ENCODE data around the gene PRKCE.

PRKCE gene

DNA sequence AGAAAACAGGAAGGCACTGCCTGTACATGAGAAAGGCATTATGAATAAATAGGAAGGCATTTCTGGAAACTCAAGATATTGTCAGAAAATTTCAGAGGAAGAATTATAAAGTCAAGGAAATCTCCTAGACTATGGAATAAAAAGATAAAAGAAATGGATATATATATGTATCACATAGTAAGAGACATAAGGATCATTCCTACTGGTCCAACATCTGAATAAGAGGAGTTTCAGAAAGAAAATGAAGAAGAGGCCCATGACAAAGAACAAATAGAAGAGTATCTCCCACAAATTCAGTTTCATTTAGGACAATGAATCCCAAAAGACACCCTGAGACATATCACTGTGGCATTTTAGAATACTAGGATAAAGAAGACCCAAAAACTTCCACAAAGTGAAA lies 178.8 kb downstream of the PRKCE start:
- DNase-seq (ENCODE audit: low read depth in 2 of 2, low spot score in 1 of 2), result no peak

DNA sequence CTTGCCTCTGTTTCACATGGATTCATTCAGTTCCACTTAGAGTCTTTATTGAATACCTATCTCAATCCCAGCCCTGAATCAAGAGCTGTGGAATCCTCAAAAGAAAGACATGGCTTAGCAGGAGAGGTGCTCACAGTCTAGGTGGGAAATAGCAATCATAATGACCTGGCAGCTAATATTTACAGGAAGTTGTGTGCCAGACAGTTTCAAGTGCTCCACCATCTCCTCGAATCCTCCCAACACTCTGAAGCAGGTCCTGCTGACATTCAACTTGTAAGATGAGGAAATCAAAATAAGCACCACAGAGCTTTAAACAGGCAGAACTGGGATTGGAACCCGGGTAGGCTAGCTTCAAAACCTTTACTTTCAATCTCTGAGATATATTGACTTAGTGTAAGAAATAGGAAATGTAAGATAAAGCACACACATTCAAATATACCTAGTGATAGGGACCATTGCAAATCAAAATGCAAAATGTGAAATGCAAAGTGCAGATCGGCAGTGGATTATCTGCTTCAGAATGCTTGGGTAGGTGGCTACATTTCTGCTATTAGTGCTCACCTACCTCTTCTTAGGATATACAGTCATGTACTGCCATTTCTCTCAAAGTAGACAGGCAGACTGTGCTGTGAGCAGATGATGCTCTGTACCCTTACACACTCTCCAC lies 182.0 kb downstream of the PRKCE start:
- DNase-seq (ENCODE audit: low read depth in 2 of 2, low spot score in 1 of 2), result no peak

DNA sequence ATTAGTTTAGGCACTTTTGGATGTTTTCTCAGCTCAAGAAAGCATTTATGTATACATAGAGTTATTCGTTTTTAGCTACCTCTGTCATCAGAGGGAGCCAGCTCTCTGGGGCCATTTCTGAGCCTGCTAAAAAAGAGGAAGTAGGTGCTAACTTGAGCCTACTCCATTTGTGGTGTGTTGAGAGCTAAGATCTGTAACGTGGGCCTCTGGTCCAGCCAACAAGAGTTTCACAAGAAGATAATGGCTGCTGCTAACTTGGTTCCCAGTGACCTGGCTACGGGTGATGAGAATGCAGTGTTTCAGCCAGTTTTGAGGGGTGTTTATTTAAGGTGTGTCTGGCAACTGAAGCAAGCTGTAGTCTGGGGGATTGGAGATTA lies 182.5 kb downstream of the PRKCE start:
- no peak for DNase-seq (ENCODE audit: low read depth in 2 of 2, low spot score in 1 of 2)

DNA sequence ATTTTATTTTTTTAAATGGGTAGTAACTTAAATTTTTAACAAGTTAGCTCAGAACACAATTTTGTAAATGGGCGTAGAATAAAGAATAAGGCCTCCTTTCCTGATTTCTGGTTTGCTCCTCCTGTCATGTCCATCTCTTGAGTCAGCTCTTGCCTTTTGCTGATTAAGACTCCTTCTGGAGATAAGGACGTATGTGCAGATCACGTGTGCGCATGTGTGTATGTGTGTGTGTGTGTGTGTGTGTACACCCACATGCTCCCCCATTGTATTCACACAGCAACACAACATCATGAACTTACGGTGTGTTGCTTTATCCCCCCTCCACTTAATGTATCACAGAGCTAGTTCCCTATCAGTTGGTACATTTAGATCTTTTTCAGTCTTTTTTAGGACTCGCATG lies 182.9 kb downstream of the PRKCE start:
- no peak for DNase-seq (ENCODE audit: low read depth in 2 of 2, low spot score in 1 of 2)

DNA sequence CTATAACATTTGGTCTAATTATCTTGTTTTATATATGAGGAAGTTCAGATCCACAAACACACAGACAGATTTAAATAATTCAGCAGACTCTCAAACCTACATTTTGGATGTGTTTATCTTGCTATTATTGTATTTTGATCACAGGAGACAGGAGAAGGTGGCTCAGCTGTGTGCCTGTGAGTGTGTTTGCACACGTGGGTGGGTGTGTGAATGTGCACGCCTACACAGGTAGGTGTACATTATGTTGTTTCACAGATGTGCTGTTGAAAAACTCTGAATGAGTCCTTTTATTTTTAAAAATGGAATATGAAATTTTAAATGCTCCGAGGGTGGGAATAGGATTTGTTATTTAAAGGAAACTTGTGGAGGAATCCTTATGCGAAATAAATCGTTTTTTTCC lies 183.4 kb downstream of the PRKCE start:
- DNase-seq (ENCODE audit: low read depth in 2 of 2, low spot score in 1 of 2), result no peak

DNA sequence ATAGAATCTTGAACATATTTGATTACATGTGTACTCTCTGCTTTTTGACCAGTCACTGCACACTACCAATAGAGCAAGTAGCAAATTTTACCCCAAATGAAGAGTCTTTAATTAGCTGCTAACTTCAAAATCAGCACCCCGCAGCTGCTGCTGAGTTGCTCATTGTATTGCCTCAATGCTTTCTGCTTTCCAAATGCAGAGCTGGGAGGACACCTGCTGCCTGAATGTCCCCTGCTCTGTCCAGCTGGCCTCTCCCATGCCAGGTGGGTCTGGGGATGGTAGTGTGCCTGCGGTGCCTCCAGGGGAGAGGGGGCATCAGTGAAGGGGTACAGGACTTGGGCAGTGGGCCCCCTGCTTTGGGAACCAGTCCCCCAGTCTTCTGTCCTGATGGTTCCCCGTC lies 184.8 kb downstream of the PRKCE start:
- no peak for DNase-seq (ENCODE audit: low read depth in 2 of 2, low spot score in 1 of 2)

DNA sequence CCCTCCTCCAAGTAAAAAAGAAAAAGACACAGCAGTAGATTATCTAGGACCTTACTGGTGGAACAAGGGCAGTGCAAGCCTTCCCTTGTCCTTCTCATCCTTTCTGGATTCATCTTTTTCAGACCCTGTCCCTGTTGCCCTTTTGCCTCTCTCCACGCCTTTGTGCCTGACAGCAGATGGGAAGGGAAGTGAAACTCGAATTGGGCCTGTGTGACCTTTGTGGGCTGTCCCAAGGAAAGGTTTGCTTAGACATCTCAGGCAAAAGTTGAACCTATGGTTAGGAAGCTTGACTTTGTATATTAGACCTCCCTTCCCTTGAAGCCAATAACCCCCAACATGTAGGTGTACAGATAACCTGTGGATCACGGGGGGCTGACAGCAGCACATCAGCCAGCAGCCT lies 185.3 kb downstream of the PRKCE start:
- no peak for DNase-seq (ENCODE audit: low read depth in 2 of 2, low spot score in 1 of 2)

DNA sequence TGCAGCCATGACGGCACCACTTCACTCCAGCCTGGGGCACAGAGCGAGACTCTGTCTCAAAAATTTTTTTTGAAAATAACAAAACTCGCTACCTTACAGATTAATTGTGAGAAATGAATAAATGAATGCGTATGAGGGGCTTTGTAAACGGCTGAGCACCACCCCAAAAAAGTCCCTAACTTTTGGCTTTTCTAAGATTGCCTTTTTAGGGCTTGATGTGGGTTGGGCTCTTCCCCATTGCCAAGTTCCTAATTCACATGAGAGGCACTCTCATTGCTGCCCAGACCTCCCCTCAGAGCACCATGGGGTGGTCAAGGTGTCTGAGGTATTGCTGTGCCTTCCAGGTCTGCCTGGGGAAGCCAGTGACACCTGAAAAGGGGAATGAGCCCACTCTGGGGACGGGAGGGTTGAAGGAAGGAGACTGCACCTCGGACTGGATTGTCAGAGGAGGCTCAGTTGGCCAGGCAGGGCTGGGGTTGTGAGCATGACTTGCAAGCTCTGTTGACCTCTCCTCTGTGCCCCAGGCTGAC lies 186.4 kb downstream of the PRKCE start:
- no peak for DNase-seq (ENCODE audit: low read depth in 2 of 2, low spot score in 1 of 2)

DNA sequence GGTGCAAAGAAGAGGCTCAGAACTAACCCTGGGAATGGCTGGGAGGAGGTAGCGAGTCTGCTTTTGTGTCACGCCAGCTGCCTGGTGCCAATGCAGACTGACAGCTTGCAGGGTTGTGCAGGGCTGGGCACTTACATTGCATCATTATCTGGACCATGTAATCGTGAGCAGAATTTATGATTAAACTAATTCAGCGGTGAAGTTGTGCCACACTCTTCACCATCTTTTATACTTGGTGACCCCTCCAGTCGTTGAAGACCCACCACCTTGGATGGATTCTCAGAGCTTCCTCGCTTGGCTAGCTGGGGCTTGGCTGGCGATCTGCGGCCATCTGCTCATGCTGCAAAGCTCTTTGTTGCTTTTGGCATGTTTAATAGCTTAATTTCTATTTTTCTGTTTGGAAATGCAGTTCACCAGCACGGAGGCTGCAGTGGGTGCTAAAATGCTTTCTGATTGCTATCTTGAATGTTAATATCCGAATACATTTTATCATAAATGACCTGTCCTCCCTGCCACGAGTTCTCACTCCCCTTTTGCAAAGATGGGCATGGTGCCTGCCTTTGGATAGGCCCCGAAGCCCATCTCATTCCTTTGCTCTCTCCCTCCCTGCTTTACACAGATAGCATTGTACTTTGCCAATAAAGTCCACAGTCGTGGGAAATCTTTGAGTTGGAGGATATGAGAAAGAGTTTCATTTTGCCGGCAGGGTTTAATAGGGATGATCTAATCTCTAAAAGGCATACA lies 188.2 kb downstream of the PRKCE start:
- no peak for DNase-seq (ENCODE audit: low read depth in 2 of 2, low spot score in 1 of 2)

DNA sequence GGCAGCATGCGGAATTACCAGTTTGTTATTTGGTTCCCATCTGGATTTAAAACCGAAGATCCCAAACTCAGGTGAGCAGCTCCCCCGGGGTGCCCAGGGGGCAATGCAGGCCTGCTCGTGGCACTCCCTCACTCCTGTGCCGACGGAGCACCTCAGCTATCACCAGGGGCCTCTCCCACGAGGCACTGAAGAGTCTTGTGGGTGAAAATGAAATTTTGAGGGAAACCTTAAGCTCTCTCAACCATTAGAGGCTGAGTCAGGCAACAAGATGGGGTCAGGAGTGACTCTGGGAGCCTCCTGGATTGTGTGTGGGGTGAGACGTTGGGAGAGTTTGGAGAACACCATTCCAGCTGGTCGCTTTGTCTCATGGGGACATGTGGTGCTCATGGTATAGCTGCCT lies 189.0 kb downstream of the PRKCE start:
- DNase-seq (ENCODE audit: low read depth in 2 of 2, low spot score in 1 of 2), result no peak

DNA sequence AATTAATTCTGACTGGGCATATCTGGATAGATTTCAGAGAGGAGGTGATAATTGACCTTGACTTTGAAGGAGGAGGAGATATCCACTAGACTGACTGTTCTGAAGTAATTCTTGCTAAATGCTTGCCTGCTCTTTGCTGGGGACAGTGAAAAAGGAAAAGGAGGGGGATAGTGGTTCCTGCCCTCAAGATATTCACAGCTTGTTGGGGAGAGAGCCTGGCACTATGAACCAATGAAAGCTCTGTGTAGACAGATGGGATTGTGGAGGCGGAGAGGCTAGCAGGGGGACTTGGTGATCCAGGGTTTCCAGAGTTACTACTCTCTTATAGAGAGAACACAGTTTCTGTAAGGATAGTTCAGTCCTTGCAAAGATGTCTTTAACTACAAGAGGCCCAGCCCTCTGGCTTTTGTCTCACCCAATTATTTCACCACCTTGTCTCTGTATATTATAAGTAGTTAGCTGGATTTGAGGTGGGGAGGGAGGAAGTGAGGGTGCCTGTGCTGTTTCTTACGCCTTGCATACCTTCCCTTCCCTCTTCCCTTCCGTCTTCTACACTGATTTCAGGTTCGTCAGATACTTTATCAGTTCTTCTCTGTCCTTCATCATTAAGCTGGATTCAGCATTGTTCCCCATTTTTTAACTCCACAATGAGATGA lies 190.4 kb downstream of the PRKCE start:
- no peak for DNase-seq (ENCODE audit: low read depth in 2 of 2, low spot score in 1 of 2)

DNA sequence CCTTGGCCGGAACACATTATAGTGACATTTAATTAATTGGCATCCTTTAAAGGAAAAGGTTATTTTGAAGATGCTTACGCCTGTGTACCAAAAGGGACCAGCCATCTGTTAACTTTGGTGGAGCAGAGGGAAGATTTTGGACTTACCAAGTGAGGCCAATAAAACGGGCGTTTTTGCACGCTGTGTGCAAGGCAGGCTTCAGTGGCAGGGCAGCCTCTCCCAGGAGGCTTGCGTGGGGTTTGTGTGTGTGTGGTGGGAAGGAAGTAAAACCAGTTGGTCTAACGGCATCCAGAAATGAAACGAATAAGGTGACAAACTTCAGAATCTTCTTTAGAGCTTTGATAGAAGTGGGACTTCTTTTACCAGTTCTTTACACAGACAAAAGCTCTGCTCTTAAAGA lies 191.7 kb downstream of the PRKCE start:
- DNase-seq (ENCODE audit: low read depth in 2 of 2, low spot score in 1 of 2), result no peak

DNA sequence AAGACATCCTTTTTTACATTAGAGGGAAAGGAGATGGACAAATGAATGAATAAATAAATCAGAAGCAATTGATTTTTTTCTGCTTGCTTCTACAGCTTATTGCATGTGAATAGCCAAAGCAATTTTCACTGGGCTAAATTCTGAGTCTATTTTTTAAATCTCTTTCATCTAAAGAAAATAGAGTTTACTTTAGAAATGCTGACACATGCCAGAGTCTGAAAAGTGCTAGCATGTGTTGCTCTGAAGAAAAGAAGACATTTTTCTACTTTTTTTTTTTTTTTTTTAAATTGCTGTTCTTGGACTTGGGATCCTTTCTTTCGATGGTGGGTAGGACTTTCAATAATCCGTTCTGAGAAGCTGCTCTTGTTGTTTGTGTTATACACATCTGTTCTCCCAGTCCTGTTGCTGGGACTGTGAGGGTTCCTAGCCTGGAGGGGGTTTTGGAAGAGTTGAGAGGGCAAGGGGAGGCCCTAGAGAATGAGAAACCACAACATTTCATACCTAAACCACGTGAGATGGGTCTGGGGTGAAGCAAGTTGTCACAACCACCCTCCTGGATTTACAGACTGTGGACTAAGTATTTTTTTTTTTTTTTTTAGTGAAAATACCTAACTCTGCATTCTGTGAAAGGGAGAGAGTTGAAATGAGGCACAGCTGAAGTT lies 193.5 kb downstream of the PRKCE start:
- DNase-seq (ENCODE audit: low read depth in 2 of 2, low spot score in 1 of 2), result no peak

DNA sequence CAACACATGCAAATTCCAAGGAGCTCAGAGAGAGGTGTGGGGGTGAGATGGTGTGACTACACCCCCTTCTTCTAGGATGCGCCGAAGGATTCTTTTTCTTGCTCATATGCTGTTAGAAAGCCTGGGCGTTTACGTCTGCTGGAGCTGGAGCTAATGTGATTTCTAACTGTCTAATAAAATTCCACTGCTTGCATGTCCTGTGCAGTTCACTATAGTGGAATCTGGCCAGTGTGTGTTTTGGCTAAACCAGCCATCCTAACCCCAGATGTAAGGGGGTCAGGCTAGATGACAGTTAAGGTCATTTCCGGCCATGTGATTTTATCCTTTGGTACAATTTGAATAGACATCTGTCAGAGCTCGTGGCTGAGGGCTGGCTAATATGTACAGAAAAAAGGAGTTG lies 194.1 kb downstream of the PRKCE start:
- no peak for DNase-seq (ENCODE audit: low read depth in 2 of 2, low spot score in 1 of 2)

DNA sequence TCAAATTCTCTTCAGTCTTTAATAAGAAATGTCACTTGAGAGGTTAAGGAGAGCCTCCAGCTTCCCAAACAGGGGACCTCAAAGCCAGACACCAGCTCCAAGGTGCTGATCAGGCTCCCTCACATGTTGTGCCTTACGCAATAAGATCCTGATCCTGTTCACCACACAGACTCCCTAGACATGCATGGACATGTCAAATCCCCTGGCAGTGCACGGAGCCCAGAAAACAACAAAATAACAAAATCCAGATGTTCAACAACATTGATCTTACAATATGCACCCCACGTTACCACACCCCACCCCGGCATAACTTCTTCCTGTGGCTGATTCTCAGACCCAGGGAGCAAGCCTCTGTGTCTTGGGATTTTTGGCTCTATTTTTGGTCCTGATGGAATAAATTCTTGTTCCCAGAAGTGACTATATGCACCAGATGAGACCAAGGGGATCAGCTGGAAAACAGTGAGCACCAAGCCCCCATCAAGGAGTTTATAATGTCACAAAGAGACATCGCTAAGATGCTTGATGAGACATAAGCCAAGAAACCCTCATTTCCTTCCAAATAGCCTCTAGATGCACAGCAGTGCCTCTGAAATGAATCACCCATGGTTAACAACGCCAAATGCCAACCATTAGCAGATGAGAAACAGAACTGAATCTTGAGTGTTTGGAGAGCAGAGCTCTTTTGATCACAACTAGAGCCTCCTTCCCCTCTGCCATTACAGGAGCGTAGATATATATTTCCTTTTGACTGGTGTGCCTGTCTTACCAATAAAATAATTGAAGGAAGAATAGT lies 198.2 kb downstream of the PRKCE start:
- no peak for DNase-seq (ENCODE audit: low read depth in 2 of 2, low spot score in 1 of 2)

DNA sequence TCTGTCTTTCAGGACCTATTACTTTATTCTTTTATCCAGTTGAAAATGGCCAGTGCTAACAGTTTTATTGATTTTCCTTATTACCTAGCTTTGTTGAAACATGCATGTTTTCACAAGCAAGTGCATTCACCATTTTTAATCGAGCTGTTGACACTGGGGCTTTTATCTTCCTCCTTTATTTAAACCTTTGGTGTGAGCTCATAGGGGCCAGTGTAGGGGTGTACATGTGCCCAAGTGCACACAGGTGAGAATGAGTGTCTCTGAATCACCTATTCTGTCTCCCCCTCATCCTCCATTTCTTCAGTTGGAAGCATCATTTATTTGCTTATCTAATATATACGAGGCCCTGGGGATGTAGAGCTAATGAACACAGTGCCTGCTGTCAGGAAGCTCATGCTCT lies 199.1 kb downstream of the PRKCE start:
- DNase-seq (ENCODE audit: low read depth in 2 of 2, low spot score in 1 of 2), result no peak

DNA sequence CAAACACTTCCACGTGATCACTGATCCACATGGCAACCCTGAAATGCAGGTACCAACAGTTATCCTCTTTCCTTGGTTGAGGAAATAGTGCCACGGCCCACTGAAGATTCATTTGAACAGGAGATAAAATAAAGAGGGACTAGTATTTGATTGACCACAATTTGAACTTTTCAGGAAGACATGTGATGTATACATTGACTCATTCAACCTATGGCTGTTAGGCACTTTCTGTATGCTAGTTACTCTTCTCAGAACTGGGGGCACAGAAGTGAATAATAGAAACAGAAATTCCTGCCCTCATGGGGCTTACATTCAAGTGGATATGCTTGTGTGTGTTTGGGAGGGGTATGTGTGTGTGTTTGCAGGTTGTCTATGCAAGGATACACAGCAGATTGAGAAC lies 199.6 kb downstream of the PRKCE start:
- DNase-seq (ENCODE audit: low read depth in 2 of 2, low spot score in 1 of 2), result no peak

DNA sequence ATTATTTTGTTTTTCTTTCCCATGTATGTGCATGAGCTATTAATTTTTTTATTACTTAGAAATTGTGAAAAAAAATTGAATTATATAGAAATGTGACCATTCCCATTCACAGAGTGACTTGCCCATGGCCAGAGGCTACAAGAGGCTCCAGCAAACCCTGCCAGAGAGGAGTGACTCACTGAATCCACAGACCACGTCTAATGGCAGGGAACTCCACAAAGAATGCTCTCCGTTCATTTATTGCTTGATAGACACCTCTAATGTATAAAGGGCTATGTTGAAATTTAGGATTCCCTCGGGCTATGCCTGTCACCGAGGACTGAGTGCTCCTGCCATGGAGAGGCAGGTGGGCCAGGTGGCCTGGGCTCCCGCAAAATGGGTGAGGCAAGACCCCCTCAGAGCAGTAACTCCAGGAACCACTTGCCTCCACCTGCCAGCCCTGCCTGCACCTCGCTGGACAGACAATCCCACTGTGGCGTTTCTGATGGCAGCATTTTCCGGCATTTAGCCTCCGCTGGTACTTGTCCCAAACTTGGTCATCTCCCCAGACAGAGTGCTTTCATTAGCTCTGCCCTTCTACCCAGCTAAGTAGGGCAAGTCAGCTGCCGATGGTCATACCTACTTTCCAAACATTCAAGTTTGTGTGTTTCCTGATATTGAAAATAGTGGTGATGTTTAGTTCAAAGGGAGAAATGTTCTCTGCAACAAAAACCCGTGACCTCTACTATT lies 200.3 kb downstream of the PRKCE start:
- no peak for DNase-seq (ENCODE audit: low read depth in 2 of 2, low spot score in 1 of 2)

DNA sequence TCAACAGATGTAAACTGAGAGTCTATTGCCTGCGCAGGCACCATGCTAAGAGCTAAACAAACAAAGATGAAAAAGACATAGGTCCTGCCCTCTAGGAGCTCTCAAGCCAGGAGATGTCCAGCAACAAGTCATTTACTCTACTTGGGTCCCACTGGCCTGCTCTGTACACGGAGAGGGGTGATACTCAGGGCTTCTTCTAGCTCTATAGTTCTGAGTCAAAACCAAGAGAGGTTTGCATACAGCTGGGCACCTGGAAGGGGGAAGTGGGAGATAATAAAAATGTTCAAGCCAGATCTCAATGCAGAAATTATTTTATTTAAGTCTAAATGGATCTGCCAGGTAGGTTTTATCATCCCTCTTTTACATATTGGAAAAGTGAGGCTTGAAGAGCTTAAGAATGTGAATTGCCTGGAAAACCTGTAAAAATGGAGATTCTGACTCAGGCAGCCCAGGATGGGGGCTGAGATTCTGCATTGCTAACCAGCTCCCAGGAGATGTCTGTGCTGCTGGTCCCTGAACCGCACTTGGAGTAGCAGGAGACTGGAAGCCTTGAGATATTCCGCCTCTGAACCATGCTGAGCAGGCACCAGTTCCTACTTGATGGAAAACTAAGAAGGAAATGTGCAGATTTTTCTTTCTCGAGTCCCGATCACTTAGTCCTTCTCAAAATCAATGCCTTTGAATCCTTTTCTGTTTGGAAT lies 201.1 kb downstream of the PRKCE start:
- DNase-seq (ENCODE audit: low read depth in 2 of 2, low spot score in 1 of 2), result no peak

DNA sequence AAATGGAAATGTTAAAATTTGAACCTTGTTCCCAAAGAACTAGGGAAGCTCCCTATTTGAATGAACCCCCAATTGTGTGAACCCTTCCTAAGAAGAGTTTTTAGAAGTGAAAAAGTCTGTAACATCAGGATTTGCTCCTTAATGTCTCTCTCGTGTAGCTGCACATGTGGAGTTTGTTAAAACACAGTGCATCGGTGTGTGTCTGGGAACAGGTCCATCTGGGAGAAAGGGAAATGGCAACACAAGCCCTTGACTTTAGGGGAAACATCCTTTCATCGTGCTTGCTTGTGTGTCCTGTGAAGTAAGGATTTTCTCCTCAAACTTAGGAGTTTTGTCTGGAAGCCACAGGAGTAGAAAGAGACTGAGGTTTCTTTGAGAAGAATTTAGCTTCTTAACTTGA lies 203.9 kb downstream of the PRKCE start:
- no peak for DNase-seq (ENCODE audit: low read depth in 2 of 2, low spot score in 1 of 2)

All from stimulated activated CD8-positive, alpha-beta memory T cell treated with anti-CD3 and anti-CD28 coated beads, Interleukin-4, amount 100 ng/mL, for 4 hours (primary cell).